ENCODE results near the gene MUSK. TPM values are rescaled to one million over a fixed set of nuclear protein-coding genes. Genes with fewer than 3 reads are reported as not detected.

The MUSK gene
- total and polyA plus RNA-seq, 2 of the 8 experiments (the other 6 are each of a cell fraction or from before 2014, with no cell fraction given), result not detected

DNA sequence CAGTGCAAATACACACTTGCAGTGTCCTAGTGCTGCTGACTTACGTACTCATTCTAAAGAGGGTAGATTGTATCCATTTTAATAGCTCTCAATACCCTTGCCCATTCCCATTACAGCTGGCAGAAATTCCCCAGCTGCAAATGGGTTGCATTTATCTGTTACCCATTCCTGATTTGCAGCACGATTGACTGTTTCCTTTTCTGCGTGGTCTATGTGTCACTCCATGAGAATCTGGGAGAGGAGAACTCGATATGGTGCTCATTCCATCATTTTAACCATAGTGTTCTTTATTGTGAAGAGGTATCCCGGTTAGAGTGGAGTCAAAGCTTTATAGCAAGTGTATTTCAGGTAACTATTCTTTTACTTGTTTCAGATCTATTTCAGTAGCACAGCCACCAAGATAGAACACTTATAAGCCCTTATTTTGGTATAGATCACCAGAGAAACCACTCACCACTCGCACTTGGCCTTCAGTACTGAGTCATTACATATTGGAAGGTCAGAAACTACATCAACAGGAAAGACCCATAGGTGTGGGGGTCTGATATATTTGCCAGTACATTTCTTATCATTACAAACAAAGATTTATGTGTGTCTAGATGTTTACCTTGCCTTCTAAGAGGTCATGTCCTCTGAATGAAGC is 139.5 kb downstream of the MUSK start (continued):
- TF ChIP-seq, protein P1, sequence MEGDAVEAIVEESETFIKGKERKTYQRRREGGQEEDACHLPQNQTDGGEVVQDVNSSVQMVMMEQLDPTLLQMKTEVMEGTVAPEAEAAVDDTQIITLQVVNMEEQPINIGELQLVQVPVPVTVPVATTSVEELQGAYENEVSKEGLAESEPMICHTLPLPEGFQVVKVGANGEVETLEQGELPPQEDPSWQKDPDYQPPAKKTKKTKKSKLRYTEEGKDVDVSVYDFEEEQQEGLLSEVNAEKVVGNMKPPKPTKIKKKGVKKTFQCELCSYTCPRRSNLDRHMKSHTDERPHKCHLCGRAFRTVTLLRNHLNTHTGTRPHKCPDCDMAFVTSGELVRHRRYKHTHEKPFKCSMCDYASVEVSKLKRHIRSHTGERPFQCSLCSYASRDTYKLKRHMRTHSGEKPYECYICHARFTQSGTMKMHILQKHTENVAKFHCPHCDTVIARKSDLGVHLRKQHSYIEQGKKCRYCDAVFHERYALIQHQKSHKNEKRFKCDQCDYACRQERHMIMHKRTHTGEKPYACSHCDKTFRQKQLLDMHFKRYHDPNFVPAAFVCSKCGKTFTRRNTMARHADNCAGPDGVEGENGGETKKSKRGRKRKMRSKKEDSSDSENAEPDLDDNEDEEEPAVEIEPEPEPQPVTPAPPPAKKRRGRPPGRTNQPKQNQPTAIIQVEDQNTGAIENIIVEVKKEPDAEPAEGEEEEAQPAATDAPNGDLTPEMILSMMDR (IDR thresholded peaks at IDR 0.05; ENCODE audit: control extremely low read depth in 1 of 3, insufficient read depth in 1 of 3, low read depth in 1 of 3, low read length in 3 of 3), result no peak
- TF ChIP-seq SIRT6 (IDR thresholded peaks at IDR 0.05; ENCODE audit: low read length) (no peak), TCF12 (IDR thresholded peaks at IDR 0.05; ENCODE audit: low read depth, low read length) (no peak), RAD21 (IDR thresholded peaks at IDR 0.05 in 1 of 2, conservative IDR thresholded peaks at IDR 0.05 in 1 of 2; ENCODE audit: low read depth in 2 of 2, low read length in 2 of 2) (no peak), CTBP2 (IDR thresholded peaks at IDR 0.05; ENCODE audit: borderline replicate concordance, insufficient read depth, insufficient read length, low read length) (no peak), HDAC2 (IDR thresholded peaks at IDR 0.05; ENCODE audit: borderline replicate concordance in 1 of 2, low read depth in 2 of 2, low read length in 2 of 2) (no peak)
